Activated T-helper 17 cell treated with anti-CD3 and anti-CD28 coated beads, Interleukin-2, amount 50 U/mL, for 72 hours (primary cell): ENCODE measurements around the gene RILPL1. TPM values are rescaled to one million over a fixed set of nuclear protein-coding genes. Genes with fewer than 3 reads are reported as not detected.
"Not testable (repeated sequence)": the region's sequence is repeated elsewhere in the genome, so short reads cannot be mapped to it uniquely, and the experiment has no call there.

Source experiments
- ATAC-seq: fragments of 150-1000 bp; cut with Tn5 transposase; replicated peaks from 2 replicates; pipeline ENCODE4 v1.10.0; 2021; ENCODE audit warnings: mild to moderate bottlenecking, moderate library complexity
- H3K27ac Mint-ChIP-seq: one replicate; pipeline ENCODE4 v1.8.0; 2022; ENCODE audit warnings: mixed read lengths
- H3K27me3 Mint-ChIP-seq: one replicate; pipeline ENCODE4 v1.8.0; 2022; ENCODE audit warnings: mixed read lengths
- H3K36me3 Mint-ChIP-seq: one replicate; pipeline ENCODE4 v1.8.0; 2022; ENCODE audit warnings: low read depth, mild to moderate bottlenecking, mixed read lengths
- H3K4me1 Mint-ChIP-seq: one replicate; pipeline ENCODE4 v1.8.0; 2022; ENCODE audit warnings: mixed read lengths
- H3K4me3 Mint-ChIP-seq: one replicate; pipeline ENCODE4 v1.8.0; 2022; ENCODE audit warnings: mild to moderate bottlenecking, mixed read lengths
- H3K9me3 Mint-ChIP-seq: one replicate; pipeline ENCODE4 v1.8.0; 2022; ENCODE audit warnings: mixed read lengths
- total RNA-seq, 2 donors: library from RNA; stranded (reverse); gene quantifications; one replicate each; pipeline ENCODE4 v1.2.3, GENCODE V29; 2022

RILPL1 gene, protein sequence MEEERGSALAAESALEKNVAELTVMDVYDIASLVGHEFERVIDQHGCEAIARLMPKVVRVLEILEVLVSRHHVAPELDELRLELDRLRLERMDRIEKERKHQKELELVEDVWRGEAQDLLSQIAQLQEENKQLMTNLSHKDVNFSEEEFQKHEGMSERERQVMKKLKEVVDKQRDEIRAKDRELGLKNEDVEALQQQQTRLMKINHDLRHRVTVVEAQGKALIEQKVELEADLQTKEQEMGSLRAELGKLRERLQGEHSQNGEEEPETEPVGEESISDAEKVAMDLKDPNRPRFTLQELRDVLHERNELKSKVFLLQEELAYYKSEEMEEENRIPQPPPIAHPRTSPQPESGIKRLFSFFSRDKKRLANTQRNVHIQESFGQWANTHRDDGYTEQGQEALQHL
- 1 to 10 TPM; 3.2 to 3.5 TPM for total RNA-seq

DNA sequence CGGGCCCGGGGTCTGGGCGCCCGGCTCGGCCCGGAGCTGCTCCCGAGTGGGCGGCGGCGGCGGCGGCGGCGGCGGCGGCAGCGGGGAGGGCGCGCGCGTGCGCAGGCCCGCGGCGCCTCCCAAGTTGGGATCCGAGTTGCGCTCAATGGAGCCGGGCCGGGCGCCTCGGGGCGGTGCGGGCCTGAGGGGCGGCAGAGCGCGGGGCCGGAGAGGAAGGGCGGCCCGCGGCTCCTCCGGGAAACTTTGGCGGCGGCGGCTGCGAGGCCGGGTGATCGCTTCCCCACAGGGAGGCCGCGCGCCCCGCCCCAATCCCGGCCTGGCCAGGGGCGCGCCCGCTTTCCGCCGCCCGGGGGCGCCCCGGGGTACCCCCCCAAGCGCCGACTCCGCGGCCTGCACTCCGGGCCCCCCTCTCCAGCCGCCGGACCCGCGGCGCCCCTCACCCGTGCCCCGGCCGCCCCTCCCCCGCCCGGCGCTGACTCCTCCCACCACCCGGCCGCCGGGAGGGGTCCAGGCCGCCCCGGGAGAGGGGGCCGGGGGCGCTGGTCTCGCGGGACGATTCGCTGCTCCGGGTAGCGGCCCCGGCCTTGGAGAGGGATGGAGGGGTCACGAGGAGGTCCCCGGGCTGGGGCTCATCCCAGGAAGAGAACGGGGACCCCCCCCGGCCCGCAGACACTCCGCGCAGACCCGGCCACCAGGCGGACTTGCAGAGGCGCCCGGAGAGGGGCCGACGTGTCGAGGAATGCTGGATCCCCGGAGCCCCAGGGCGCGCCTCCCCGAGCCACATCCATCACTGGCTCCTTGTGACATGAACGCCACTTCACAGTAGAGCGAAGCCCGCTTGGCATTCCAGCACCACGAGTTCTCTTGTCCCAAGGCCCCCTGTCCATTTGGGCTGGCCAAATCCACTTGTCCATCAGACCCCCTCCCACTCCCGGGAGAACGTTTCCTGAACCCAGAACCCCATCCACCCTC, at the start of gene RILPL1:
RILPL1 (minus strand) TSS at position 48 of the 972 bp plus-strand sequence. CDS start 237 bp downstream, outside the sequence.
- H3K9me3 Mint-ChIP-seq, result no peaks in the 10 kb centered on the region
- H3K27ac Mint-ChIP-seq, result peak within 1 kb of the TSS; percentile 74

DNA sequence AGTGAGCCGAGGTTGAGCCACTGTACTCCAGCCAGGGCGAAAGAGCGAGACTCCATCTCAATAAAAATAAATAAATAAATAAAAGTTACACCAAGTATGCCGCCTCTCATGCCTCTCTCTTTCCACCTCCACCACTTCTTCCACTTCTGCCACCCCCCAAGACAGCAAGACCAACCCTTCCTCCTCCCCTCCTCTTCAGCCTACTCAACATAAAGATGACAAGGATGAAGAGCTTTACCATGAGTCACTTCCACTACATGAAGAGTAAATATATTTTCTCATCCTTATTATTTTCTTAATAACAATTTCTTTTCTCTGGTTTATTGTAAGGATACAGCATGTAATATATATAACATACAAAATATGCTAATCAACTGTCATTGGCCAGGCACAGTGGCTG, 47.3 kb upstream of the RILPL1 start:
- H3K9me3 Mint-ChIP-seq, result no peaks in the 10 kb centered on the region
- no peak for ATAC-seq

More for the DNA sequence above, at the start of gene RILPL1:
- peak; percentile 71 for ATAC-seq
- Mint-ChIP-seq H3K4me3 (peak within 1 kb of the TSS; percentile 77), H3K27me3 (no peaks in the 10 kb centered on the region), H3K4me1 (peaks cover 12% of the 10 kb centered on the region), H3K36me3 (no peaks in the 10 kb centered on the region)

DNA sequence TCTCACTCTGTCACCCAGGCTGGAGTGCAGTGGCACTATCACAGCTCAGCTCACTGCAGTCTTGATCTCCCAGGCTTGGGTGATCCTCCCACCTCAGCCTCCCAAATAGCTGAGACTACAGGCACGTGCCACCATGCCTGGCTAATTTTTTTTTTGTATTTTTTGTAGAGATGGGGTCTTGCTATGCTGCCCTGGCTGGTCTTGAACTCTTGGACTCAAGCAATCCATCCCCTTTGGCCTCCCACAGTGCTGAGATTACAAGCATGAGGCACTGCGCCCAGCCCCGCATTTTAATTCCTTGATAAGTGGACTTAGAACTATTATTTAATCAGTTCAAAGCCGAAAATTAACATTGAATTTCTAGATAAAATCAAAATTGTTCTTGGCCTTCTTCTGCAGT, 45.3 kb upstream of the RILPL1 start:
- ATAC-seq, H3K4me3 Mint-ChIP-seq: not testable (repeated sequence)

More for the DNA sequence above, 47.3 kb upstream of the RILPL1 start:
- Mint-ChIP-seq H3K4me3 (no peak overlapping the region), H3K27me3 (no peaks in the 10 kb centered on the region), H3K4me1 (peaks cover 12% of the 10 kb centered on the region), H3K36me3 (peaks cover 14% of the 10 kb centered on the region), H3K27ac (no peak overlapping the region)

DNA sequence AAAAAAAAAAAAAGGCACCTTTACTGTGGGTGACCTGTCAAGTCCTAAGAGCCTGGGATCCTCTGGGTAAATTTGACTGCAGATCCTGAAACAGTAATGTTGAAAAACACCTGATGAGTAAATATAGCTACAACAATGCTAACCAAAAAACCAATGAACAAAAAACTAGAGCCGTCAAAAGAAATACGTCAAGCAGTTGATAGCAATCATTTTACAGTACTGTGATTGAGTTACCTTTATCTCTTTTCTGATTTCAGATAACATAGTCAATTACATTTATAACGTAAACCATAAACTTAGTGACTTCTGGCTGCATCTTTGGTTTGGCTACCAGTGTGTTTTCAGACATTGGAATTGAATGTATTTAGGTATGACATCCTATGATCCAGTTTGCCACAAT, 44.7 kb upstream of the RILPL1 start:
- ATAC-seq, result no peak
- no peak overlapping the region for H3K27ac Mint-ChIP-seq
- H3K4me3 Mint-ChIP-seq, result no peak overlapping the region
- H3K9me3 Mint-ChIP-seq, result no peaks in the 10 kb centered on the region
- H3K4me1 Mint-ChIP-seq, result peaks cover 6% of the 10 kb centered on the region
- no peaks in the 10 kb centered on the region for H3K27me3 Mint-ChIP-seq
- H3K36me3 Mint-ChIP-seq, result peaks cover 6% of the 10 kb centered on the region

More for the DNA sequence above, 45.3 kb upstream of the RILPL1 start:
- not testable (repeated sequence) for H3K27ac Mint-ChIP-seq, H3K36me3 Mint-ChIP-seq, H3K27me3 Mint-ChIP-seq, H3K9me3 Mint-ChIP-seq, H3K4me1 Mint-ChIP-seq

DNA sequence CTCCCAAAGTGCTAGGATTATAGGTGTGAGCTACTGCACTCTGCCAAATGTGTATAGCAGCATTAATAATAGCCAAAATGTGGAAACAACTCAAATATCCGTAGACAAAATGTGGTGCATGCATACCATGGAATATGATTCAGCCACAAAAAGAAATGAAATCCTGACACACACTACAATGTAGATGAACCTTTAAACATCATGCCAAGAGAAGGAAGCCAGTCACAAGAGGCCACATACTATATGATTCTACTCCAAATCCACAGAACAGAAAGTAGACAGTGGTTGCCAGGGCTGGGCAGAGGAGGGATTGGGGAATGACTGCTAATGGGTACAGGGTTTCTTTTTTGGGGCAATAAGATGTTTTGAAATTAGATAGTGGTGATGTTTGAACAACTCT, 43.1 kb upstream of the RILPL1 start:
- no peak for ATAC-seq
- Mint-ChIP-seq H3K27me3 (no peaks in the 10 kb centered on the region), H3K4me3 (no peak overlapping the region), H3K9me3 (no peaks in the 10 kb centered on the region), H3K4me1 (no peaks in the 10 kb centered on the region), H3K36me3 (no peaks in the 10 kb centered on the region), H3K27ac (no peak overlapping the region)

DNA sequence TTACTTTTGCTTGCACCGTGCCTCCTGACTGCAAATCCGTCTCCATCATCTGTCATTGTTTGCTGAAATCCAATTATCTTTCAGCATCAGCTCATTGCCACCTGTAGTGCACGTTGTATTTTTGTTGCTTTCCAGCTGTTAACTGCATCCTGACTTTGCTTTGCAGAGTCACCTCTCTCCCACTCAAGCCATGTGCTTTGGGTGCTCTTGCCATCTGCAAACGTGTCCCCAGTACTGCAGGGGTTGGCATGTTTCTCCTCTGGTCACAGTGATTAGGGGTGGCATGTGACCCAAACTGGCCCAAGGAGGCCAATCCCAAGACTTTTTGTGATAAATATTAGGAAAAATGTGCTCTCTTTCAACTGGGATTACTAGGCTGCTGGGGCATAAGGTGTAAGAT, 40.4 kb upstream of the RILPL1 start:
- Mint-ChIP-seq H3K27me3 (peaks cover 5% of the 10 kb centered on the region), H3K36me3 (no peaks in the 10 kb centered on the region), H3K4me1 (peaks cover 5% of the 10 kb centered on the region), H3K27ac (no peak overlapping the region), H3K9me3 (no peaks in the 10 kb centered on the region), H3K4me3 (no peak overlapping the region)
- ATAC-seq, result no peak

DNA sequence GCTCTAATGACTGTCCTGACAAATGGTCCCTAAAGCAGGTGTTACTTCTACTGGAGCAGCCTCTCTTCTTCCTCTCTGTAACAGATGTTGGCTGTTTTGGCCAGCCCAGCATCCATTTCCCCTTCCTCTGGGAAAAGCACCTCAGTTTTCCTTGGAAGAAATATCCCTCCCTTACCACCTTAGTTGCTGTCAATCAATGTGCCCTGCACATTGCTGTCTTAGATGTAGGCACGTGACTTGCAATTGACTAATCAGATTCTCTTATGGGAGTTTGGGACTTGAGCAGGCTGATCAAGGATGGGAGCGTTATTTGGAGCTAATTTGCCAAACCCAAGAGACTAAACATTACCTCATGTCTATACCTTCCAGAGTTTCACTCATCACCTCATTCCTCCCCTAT, 38.9 kb upstream of the RILPL1 start:
- Mint-ChIP-seq H3K4me3 (no peak overlapping the region), H3K4me1 (peaks cover 5% of the 10 kb centered on the region), H3K36me3 (no peaks in the 10 kb centered on the region), H3K27me3 (peaks cover 5% of the 10 kb centered on the region), H3K27ac (no peak overlapping the region), H3K9me3 (no peaks in the 10 kb centered on the region)
- ATAC-seq, result no peak

DNA sequence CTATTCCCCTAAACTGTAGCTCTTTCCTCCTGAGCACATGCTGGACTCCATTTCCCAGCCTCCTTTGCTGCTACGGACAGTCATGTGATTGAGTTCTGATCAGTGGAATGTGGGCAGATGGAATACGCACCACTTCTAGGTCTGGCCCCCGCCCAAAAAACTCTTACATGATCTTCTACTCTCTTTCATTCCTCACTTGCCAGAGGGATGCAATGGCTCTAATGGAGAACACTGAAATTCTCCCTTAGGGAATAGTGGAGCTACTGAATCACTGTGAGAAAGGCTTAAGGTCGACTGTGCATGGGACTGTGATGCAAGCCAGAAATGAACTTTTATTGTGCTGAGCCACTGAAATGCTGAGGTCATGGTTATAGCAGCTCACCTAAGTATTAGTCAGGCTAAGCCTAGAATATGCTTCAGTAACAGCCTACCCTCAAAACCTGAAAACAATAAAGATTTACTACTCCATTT, 37.9 kb upstream of the RILPL1 start:
- ATAC-seq, result no peak
- H3K36me3 Mint-ChIP-seq, result no peaks in the 10 kb centered on the region
- peaks cover 5% of the 10 kb centered on the region for H3K4me1 Mint-ChIP-seq
- H3K27ac Mint-ChIP-seq, result no peak overlapping the region
- H3K4me3 Mint-ChIP-seq, result no peak overlapping the region
- no peaks in the 10 kb centered on the region for H3K9me3 Mint-ChIP-seq
- peaks cover 9% of the 10 kb centered on the region for H3K27me3 Mint-ChIP-seq

DNA sequence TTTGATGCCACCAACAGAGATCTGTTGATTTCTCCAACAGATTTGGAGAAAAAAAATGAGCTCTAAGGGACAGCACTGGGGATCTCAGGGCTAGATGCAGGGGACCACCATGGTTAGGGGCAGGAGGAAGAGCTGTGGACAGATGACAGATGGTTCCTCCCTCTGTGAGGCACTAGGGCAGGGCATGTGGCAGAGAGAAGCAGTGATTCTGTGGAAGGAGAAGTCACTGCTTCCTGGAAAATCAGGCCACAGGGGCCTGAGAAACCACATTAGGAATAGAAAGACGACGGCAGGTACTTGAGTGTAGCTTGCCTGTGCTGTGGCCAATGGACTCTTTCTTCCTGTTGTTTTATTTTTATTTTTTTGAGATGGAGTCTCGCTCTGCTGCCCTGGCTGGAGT, 25.9 kb upstream of the RILPL1 start:
- no peak for ATAC-seq
- Mint-ChIP-seq H3K27me3 (no peaks in the 10 kb centered on the region), H3K4me1 (no peaks in the 10 kb centered on the region), H3K27ac (no peak overlapping the region), H3K4me3 (no peak overlapping the region), H3K36me3 (no peaks in the 10 kb centered on the region), H3K9me3 (no peaks in the 10 kb centered on the region)

DNA sequence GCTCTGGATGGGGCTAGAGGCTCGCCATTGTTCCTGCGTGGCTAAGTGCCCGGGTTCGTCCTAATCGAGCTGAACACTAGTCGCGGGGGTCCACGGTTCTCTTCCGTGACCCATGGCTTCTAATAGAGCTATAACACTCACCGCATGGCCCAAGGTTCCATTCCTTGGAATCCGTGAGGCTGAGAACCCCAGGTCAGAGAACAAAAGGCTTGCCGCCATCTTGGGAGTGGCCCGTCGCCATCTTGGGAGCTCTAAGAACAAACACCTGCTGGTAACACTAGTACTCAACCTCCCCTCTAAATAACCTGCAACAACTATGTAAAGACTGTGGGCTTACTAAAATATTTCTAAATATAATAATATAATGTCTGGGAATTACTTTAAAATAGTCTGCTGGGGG, 25.0 kb upstream of the RILPL1 start:
- not testable (repeated sequence) for H3K27ac Mint-ChIP-seq, H3K9me3 Mint-ChIP-seq, H3K36me3 Mint-ChIP-seq, H3K27me3 Mint-ChIP-seq, H3K4me3 Mint-ChIP-seq, H3K4me1 Mint-ChIP-seq, ATAC-seq

DNA sequence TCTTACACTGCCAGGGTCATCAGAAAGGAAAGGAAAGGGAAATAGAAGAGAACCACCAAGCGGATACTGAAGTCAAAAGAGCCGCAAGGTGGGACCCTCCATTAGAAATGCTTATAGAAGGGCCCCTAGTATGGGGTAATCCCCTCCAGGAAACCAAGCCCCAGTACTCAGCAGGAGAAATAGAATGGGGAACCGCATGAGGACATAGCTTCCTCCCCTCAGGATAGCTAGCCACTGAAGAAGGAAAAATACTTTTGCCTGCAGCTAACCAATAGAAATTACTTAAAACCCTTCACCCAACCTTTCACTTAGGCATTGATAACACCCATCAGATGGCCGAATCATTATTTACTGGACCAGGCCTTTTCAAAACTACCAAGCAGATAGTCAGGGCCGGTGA, 21.3 kb upstream of the RILPL1 start:
- not testable (repeated sequence) for H3K27ac Mint-ChIP-seq, H3K4me1 Mint-ChIP-seq, H3K9me3 Mint-ChIP-seq, H3K27me3 Mint-ChIP-seq, ATAC-seq, H3K36me3 Mint-ChIP-seq, H3K4me3 Mint-ChIP-seq

DNA sequence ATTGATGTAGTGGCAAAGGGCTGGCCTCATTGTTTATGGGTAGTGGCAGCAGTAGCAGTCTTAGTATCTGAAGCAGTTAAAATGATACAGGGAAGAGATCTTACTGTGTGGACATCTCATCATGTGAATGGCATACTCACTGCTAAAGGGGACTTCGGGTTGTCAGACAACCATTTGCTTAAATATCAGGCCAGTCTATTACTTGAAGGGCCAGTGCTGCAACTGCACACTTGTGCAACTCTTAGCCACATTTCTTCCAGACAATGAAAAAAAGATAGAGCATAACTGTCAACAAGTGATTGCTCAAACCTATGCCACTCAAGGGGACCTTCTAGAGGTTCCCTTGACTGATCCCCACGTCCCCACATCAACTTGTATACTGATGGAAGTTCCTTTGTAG, 20.6 kb upstream of the RILPL1 start:
- H3K27ac Mint-ChIP-seq, H3K4me1 Mint-ChIP-seq, H3K9me3 Mint-ChIP-seq, ATAC-seq, H3K36me3 Mint-ChIP-seq, H3K4me3 Mint-ChIP-seq, H3K27me3 Mint-ChIP-seq: not testable (repeated sequence)

DNA sequence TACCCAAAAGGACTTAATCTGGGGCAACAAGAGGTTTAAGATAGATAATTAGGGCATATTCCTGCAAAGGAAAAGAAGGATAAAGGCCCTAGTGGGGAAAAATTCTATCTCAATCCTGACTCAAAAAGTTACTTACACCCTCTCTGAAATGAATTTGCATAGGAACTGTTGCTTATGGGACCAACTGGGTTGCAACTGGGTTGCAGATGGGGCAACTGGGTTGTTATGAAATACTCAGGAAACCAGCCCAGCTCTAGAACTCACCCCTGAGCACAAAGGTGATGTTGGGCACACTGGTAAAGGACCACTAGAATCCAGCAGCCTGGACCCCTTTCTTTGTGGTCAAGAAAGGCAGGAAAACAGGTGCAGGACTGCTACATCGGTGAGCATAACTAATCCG, 17.2 kb upstream of the RILPL1 start:
- no peak for ATAC-seq
- H3K36me3 Mint-ChIP-seq, result no peaks in the 10 kb centered on the region
- H3K9me3 Mint-ChIP-seq, result no peaks in the 10 kb centered on the region
- H3K4me3 Mint-ChIP-seq, result no peak overlapping the region
- no peaks in the 10 kb centered on the region for H3K4me1 Mint-ChIP-seq
- H3K27me3 Mint-ChIP-seq, result no peaks in the 10 kb centered on the region
- no peak overlapping the region for H3K27ac Mint-ChIP-seq

DNA sequence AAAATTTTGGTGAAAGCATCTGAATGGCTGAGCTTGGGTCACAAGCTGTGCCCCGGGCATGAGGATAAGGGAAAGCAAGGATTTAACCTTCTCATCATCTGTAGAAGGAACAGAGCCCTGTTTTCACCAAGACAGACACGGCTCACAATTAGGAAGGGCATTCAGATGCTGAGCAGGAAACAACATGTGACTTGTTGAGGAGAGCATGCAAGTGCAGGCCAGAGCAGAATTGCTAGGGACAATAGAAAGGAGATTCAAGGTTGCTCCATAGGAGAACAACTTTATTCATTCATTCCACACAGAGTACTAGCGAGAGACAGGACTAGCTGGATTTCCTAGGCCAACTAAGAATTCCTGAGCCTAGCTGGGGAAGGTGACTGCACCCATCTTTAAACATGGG, 14.6 kb upstream of the RILPL1 start:
- H3K9me3 Mint-ChIP-seq, result no peaks in the 10 kb centered on the region
- no peak for ATAC-seq
- H3K27me3 Mint-ChIP-seq, result no peaks in the 10 kb centered on the region
- H3K4me3 Mint-ChIP-seq, result no peak overlapping the region
- H3K4me1 Mint-ChIP-seq, result no peaks in the 10 kb centered on the region
- H3K27ac Mint-ChIP-seq, result no peak overlapping the region
- H3K36me3 Mint-ChIP-seq, result no peaks in the 10 kb centered on the region

DNA sequence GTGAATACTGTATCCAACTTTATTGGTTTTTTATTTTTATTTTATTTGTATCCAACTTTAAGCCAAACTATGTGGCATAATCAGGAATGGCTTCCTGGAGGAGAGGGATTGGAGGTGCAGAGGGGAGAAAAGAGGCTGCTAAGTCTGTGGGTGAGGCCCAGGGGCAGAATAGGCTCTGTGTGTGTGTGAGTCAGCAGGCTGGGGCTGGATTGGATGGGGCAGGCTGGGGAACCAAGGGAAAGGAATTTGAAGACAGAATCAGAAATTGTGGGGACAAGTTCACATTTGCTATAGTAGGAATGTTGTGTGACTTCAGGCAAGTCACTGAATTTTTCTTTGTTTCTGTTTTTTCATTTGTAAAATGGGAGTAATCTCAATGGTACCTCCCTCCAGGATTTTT, 12.8 kb upstream of the RILPL1 start:
- Mint-ChIP-seq H3K4me3 (no peak overlapping the region), H3K36me3 (no peaks in the 10 kb centered on the region), H3K27ac (no peak overlapping the region), H3K4me1 (no peaks in the 10 kb centered on the region), H3K9me3 (no peaks in the 10 kb centered on the region), H3K27me3 (no peaks in the 10 kb centered on the region)
- ATAC-seq, result no peak
